HL-60 (cell line): ENCODE results near the gene COL25A1.

Source experiments
- DNase-seq, 2 experiments: peaks; one replicate each; pipeline ENCODE4 v3.0.0-alpha.2; 2010 to 2020; ENCODE audit warnings: low read depth in 1 of 2, low spot score in 1 of 2
- H3K27ac ChIP-seq: fragments of 250-450 bp; sonication (Bioruptor Pico); replicated peaks from 2 replicates; pipeline ENCODE4 v1.5.1; 2020; ENCODE audit warnings: mild to moderate bottlenecking, moderate library complexity
- H3K27me3 ChIP-seq: fragments of 250-450 bp; sonication (Bioruptor Pico); 2 replicates; pipeline ENCODE4 v1.5.1; 2021; ENCODE audit warnings: mild to moderate bottlenecking, moderate library complexity; ENCODE audit not compliant: insufficient read depth, poor library complexity, severe bottlenecking
- H3K4me3 ChIP-seq: replicated peaks from 2 replicates; pipeline ENCODE4 v1.5.1; 2011; ENCODE audit warnings: mild to moderate bottlenecking, control low read depth, low read length; ENCODE audit not compliant: insufficient read depth
- GABPA ChIP-seq: IDR thresholded peaks from 2 replicates; pipeline ENCODE4 v1.6.1; 2012; ENCODE audit warnings: low read depth
- POLR2AphosphoS5 ChIP-seq: IDR thresholded peaks from 2 replicates; pipeline ENCODE4 v1.6.1; 2012; ENCODE audit warnings: low read depth
- REST ChIP-seq: IDR thresholded peaks from 2 replicates; pipeline ENCODE4 v1.6.1; 2012; ENCODE audit warnings: low read depth; ENCODE audit not compliant: insufficient replicate concordance
- SPI1 ChIP-seq: IDR thresholded peaks from 2 replicates; pipeline ENCODE4 v1.6.1; 2012; ENCODE audit warnings: low read depth, mild to moderate bottlenecking, borderline replicate concordance
- TF ChIP-seq, protein P1 (sequence below): IDR thresholded peaks from one replicate; pipeline ENCODE4 v1.5.1; 2011; ENCODE audit warnings: low read length, control low read depth, inconsistent platforms; ENCODE audit not compliant: insufficient read depth

COL25A1 gene

DNA sequence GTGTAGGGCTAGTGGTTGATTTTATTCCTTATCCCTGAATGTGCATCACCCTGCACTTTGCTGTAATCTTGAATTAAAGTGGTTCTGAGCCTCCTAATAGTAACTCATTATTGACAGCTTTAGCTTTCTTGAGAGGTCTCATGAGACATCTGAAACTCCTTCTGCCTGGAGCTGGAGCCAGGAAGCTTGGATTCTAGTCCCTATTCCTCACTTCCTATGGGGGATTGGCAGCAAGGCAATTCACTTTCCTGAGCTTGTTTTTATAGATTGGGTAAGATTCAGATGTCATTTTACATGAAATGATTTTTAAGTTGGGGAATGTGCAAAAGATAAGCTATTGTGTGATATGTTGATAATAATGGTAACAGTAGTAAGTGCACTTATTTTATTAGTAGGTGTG is 522.5 kb downstream of the COL25A1 start:
- Histone ChIP-seq H3K27me3 (no peaks in the 10 kb centered on the region), H3K27ac (no peak overlapping the region), H3K4me3 (no peak overlapping the region)
- no peak for DNase-seq
- no peak for TF ChIP-seq GABPA
- TF ChIP-seq REST, result no peak
- no peak for TF ChIP-seq POLR2AphosphoS5
- TF ChIP-seq SPI1, result no peak
- TF ChIP-seq, protein P1, sequence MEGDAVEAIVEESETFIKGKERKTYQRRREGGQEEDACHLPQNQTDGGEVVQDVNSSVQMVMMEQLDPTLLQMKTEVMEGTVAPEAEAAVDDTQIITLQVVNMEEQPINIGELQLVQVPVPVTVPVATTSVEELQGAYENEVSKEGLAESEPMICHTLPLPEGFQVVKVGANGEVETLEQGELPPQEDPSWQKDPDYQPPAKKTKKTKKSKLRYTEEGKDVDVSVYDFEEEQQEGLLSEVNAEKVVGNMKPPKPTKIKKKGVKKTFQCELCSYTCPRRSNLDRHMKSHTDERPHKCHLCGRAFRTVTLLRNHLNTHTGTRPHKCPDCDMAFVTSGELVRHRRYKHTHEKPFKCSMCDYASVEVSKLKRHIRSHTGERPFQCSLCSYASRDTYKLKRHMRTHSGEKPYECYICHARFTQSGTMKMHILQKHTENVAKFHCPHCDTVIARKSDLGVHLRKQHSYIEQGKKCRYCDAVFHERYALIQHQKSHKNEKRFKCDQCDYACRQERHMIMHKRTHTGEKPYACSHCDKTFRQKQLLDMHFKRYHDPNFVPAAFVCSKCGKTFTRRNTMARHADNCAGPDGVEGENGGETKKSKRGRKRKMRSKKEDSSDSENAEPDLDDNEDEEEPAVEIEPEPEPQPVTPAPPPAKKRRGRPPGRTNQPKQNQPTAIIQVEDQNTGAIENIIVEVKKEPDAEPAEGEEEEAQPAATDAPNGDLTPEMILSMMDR, result no peak

DNA sequence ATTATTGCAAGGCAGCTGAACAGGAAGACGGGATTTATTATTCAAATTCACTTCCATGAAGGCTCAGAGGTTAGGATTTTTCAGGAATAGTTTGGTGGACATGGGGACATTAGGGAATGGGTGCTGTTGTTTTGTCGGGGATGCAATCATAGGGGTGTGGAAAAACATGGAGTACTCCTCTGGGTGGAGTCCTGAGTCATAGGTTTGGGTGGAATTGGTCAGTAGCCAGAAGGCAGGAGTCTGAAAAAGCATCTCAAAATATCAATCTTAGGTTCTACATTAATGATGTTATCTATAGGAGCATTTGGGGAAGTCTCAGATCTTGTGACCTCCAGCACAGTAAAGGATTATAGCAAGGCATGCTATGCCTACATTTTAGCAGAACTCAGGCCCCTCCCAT is 525.1 kb downstream of the COL25A1 start:
- no peaks in the 10 kb centered on the region for H3K27me3 ChIP-seq
- DNase-seq, result no peak
- no peak overlapping the region for H3K27ac ChIP-seq

GRCh38 chr4:108775921-108776320 is 526.5 kb downstream of the COL25A1 start:
- Histone ChIP-seq H3K4me3 (no peak overlapping the region), H3K27me3 (no peaks in the 10 kb centered on the region), H3K27ac (no peak overlapping the region)
- DNase-seq, result no peak
- TF ChIP-seq GABPA (no peak), REST (no peak), POLR2AphosphoS5 (no peak), SPI1 (no peak)
- TF ChIP-seq, protein P1, result no peak

More for the DNA sequence above, 525.1 kb downstream of the COL25A1 start:
- TF ChIP-seq REST (no peak), POLR2AphosphoS5 (no peak), SPI1 (no peak)
- TF ChIP-seq, protein P1, result no peak
- no peak overlapping the region for H3K4me3 ChIP-seq
